ENCODE data around the gene ZBED4.

Gene ZBED4

DNA sequence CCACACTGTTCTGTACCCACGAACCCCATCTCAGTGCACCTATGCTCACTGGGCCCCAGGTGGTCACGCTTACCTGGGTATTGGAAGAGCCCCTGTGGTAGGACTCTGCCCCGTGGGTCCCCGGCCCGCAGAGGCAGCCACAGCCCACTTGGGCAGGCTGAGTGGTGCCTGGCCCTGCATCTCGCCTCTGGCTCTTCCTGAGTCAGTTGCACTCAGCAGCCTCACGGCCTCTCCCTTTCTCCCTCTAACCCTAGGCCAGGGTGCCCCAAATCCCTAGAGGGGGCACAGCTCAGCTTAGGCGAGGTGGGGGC lies 74.5 kb downstream of the ZBED4 start:
- Mint-ChIP-seq H3K27ac (peak overlapping the region; percentile 82), H3K9me3 (no peaks in the 10 kb centered on the region), H3K4me1 (peaks cover 35% of the 10 kb centered on the region), H3K27me3 (no peaks in the 10 kb centered on the region), H3K4me3 (no peak overlapping the region), H3K36me3 (no peaks in the 10 kb centered on the region)
- DNase-seq (ENCODE audit: low spot score in 2 of 2) (no peak), ATAC-seq (ENCODE audit: low read depth) (no peak)

DNA sequence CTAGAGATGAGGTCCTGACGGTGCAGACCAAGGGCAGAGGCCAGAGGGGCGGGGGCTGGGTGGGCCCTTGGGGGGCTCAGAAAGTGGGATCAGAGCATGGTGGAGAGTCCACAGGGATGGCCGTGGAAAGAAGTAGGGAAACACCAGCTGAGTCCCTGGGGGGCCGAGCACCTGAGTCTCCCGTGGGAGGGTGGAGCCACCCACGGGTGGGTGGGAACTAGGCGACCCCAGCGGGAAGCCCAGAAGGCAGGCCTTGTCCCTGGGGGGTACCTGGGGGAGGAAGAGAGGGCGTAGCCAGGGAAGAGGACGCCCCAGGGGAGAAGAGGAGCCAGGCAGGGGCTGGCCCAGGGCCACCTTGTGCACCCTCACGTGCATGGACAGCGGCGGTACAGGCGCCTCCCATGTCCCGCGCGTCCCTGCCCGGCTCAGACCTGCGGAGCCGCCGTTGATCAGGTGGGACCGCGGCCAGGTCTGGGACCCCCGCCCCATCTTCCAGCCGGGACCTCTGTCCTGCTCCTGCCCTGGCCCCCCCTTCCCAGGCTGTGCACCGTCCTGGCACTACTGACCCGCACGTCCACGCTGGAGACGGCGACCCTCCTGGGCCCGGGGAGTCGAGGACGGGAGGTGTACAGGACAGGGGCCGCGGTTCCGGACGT lies 75.0 kb downstream of the ZBED4 start:
- Mint-ChIP-seq H3K27ac (peak overlapping the region; percentile 82), H3K4me1 (peaks cover 39% of the 10 kb centered on the region), H3K36me3 (no peaks in the 10 kb centered on the region), H3K9me3 (no peaks in the 10 kb centered on the region), H3K4me3 (peak overlapping the region; percentile 57), H3K27me3 (no peaks in the 10 kb centered on the region)
- ATAC-seq (ENCODE audit: low read depth), result no peak
- no peak for DNase-seq (ENCODE audit: low spot score in 2 of 2)

- DNase-seq (ENCODE audit: low spot score in 2 of 2), result peak; percentile 93 to 98
- ATAC-seq (ENCODE audit: low read depth), result peak; percentile 47
- Mint-ChIP-seq H3K36me3 (no peaks in the 10 kb centered on the region), H3K27me3 (no peaks in the 10 kb centered on the region), H3K9me3 (no peaks in the 10 kb centered on the region), H3K27ac (peak overlapping the region; percentile 95), H3K4me3 (peak overlapping the region; percentile 47), H3K4me1 (peaks cover 41% of the 10 kb centered on the region)
Measured at GRCh38 chr22:49929211-49929979, 75.8 kb downstream of the ZBED4 start.

DNA sequence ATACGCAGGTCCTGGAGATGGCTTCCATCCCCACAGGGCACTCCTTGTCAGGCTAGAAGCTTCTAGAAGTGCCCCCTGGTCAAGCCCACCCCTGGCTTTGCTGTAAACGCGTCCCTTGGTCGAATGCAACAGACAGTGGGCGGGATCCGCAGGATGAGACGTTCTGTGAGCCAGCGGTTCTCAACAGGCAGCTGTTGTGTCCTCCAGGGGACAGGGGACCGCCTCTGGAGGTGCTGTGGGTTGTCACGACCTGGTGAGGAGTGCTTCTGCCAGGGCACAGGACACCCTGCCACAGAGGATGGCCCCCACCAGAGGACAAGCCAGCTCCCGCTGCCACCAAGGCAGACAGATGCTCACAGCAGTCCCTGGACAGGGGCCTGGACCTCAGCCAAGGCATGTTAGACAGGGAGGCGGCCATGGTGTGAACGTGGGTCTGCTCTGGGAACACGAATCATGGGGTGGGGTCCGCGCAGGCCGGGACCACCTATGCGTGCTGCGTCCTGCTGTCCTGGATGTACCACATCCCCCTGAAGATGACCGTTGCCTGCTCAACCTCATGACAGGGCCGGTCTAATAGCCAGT lies 76.4 kb downstream of the ZBED4 start:
- Mint-ChIP-seq H3K36me3 (no peaks in the 10 kb centered on the region), H3K9me3 (no peaks in the 10 kb centered on the region), H3K27me3 (no peaks in the 10 kb centered on the region), H3K4me1 (peaks cover 40% of the 10 kb centered on the region), H3K4me3 (peak overlapping the region; percentile 27), H3K27ac (peak overlapping the region; percentile 95)
- DNase-seq (ENCODE audit: low spot score in 2 of 2) (peak in 1 of 2 donors; percentile 51), ATAC-seq (ENCODE audit: low read depth) (peak; percentile 1)

DNA sequence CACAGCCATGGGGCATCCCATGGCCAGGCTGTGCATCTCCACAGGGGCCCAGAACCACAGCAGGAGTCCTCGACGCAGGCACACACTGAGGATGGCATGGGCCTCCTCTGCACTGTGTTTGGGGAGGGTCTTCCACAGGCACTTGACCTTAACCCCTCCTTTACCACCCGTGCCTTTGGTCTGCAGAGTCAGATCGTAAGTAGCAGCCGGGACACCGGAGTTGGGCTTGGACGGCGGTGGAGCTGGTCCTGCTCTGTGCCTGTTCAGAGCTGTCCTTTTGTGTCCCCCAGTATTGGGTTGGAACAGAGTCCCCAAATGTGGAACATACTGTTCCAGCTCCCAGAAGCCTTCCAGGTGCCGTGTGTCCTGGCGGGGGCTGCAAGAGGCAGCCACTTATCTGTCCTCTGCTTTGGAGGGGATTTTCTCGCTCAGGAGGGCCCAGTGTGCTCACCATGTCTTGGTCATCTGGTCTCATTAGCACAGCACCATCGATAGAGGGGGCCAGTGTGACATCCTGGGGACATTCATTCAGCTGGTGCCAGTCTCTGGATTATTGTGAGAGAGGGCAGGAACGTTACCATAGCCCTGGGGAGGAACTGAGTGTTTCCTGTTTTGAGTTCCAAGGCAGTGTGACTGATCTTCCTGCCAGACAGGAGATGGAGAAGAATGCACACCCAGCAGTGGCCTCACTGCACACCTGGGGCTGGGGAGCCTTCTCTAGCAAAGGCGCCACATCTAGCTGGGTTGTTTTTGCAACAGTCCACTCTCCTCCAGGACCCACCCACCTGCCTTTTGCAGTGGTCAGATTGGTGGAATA lies 77.2 kb downstream of the ZBED4 start:
- peak overlapping the region; percentile 45 for H3K4me3 Mint-ChIP-seq

GRCh38 chr22:49933236-49934159 lies 79.9 kb downstream of the ZBED4 start:
- ATAC-seq (ENCODE audit: low read depth) (no peak), DNase-seq (ENCODE audit: low spot score in 2 of 2) (no peak)
- Mint-ChIP-seq H3K4me3 (peak overlapping the region; percentile 82), H3K4me1 (peaks cover 29% of the 10 kb centered on the region), H3K9me3 (no peaks in the 10 kb centered on the region), H3K36me3 (no peaks in the 10 kb centered on the region), H3K27me3 (no peaks in the 10 kb centered on the region), H3K27ac (peak overlapping the region; percentile 83)

More for the DNA sequence above, 77.2 kb downstream of the ZBED4 start:
- Mint-ChIP-seq H3K4me1 (peaks cover 33% of the 10 kb centered on the region), H3K27me3 (no peaks in the 10 kb centered on the region), H3K27ac (peak overlapping the region; percentile 95), H3K36me3 (no peaks in the 10 kb centered on the region), H3K9me3 (no peaks in the 10 kb centered on the region)
- DNase-seq (ENCODE audit: low spot score in 2 of 2) (peak; percentile 65 to 75), ATAC-seq (ENCODE audit: low read depth) (peak; percentile 45)

DNA sequence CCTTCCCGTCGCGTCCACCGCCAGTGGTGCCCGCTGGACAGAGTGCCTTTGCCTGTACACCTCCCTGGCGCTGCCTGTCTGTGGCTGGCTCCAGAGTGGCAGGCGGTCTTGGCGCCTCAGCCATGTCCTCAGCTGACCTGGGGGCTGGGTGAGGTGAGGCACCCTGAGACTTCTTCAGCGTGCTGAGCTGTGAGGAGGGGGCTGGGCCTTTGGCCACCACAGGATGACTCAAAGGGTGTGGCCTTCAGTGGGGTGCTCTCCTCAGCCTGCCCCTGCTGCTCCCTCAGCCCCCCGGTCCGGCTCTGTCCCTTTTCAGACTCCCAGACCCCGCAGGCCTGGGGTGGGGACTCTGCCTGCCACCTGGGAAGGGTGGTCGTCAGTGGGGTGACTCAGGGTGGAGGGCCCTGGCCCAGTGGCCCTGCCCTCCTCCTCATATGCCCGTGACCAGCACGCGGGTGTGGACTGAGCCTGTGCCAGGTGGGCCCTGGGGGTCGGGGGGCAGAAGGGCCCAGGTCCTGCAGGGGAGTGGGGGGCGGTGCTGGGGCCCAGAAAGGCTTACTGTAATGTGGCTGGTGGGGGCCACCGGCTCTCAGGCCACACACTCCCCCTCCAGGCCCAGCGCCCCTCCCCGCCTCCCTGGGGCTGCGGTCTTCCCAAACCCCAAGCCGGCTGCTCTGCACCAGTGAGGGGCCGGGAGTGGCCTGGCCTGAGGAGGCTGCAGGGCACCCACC lies 80.7 kb downstream of the ZBED4 start:
- H3K27me3 Mint-ChIP-seq, result no peaks in the 10 kb centered on the region
- no peaks in the 10 kb centered on the region for H3K36me3 Mint-ChIP-seq
- peaks cover 29% of the 10 kb centered on the region for H3K4me1 Mint-ChIP-seq
- DNase-seq (ENCODE audit: low spot score in 2 of 2), result no peak
- no peak for ATAC-seq (ENCODE audit: low read depth)
- peak overlapping the region; percentile 83 for H3K27ac Mint-ChIP-seq
- H3K4me3 Mint-ChIP-seq, result peak overlapping the region; percentile 82
- no peaks in the 10 kb centered on the region for H3K9me3 Mint-ChIP-seq

- Mint-ChIP-seq H3K4me1 (peaks cover 27% of the 10 kb centered on the region), H3K27ac (peak overlapping the region; percentile 83), H3K36me3 (no peaks in the 10 kb centered on the region), H3K9me3 (no peaks in the 10 kb centered on the region), H3K4me3 (peak overlapping the region; percentile 82), H3K27me3 (no peaks in the 10 kb centered on the region)
- peak; percentile 16 for ATAC-seq (ENCODE audit: low read depth)
- DNase-seq (ENCODE audit: low spot score in 2 of 2), result peak; percentile 82 to 86
Measured at GRCh38 chr22:49934891-49935557, 81.4 kb downstream of the ZBED4 start.

- Mint-ChIP-seq H3K36me3 (no peaks in the 10 kb centered on the region), H3K27me3 (no peaks in the 10 kb centered on the region), H3K9me3 (no peaks in the 10 kb centered on the region), H3K27ac (peak overlapping the region; percentile 83), H3K4me3 (peak overlapping the region; percentile 82), H3K4me1 (peaks cover 22% of the 10 kb centered on the region)
- no peak for DNase-seq (ENCODE audit: low spot score in 2 of 2)
- no peak for ATAC-seq (ENCODE audit: low read depth)
Measured at GRCh38 chr22:49935561-49935960, 81.9 kb downstream of the ZBED4 start.

DNA sequence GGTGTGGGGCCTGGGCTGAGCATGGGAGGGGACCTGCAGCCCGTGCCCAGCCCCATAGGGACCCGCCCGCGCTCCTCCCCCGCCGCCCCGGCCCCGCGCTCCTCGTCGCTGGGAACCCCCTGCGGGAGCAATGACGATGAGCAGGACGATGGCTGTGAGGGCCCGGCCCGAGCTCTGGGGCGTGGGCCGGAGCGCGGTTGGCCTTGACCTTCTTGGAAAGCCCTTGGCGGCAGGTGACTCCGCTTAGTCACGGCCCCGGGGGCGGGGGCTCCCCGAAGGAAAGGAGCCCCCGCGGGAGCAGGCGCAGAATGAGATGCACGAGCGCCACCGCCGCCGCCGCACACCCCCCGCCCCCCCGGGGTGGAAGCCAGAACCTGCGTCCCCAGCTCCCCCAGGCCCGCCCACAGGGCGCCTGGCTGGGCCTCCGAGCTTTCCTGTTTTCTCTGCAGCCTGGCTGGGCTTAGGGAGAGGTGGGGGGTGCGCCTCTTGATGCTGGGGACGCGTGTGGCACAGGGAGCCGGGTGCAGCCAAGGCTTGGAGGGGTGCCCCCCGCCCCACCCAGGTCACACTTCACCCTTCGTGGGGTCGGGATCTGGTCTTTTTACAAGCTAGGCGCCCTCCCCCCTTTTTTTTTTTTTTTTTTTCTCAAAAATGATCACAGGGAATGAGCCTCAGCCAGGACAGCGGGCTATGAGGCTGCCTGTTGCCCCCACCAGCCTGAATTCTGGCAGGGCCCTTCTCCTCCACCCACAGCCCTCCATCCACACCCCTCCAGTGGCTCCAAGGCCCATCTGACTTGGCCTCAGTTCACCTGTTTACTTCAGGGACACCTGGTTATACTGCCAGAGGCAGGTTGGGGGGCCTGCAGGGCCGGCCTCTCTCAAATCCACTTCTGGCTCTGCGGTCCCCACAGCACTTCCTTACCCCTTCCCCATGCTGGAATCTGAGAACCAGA lies 82.7 kb downstream of the ZBED4 start:
- Mint-ChIP-seq H3K9me3 (no peaks in the 10 kb centered on the region), H3K27ac (peak overlapping the region; percentile 83), H3K36me3 (peaks cover 3% of the 10 kb centered on the region), H3K27me3 (no peaks in the 10 kb centered on the region), H3K4me3 (peak overlapping the region; percentile 78), H3K4me1 (peaks cover 15% of the 10 kb centered on the region)
- ATAC-seq (ENCODE audit: low read depth), result peak; percentile 76
- DNase-seq (ENCODE audit: low spot score in 2 of 2), result peak; percentile 87 to 95

- peaks cover 3% of the 10 kb centered on the region for H3K36me3 Mint-ChIP-seq
- ATAC-seq (ENCODE audit: low read depth), result no peak
- H3K4me3 Mint-ChIP-seq, result peak overlapping the region; percentile 78
- DNase-seq (ENCODE audit: low spot score in 2 of 2), result no peak
- no peaks in the 10 kb centered on the region for H3K27me3 Mint-ChIP-seq
- H3K27ac Mint-ChIP-seq, result peak overlapping the region; percentile 83
- H3K4me1 Mint-ChIP-seq, result peaks cover 14% of the 10 kb centered on the region
- no peaks in the 10 kb centered on the region for H3K9me3 Mint-ChIP-seq
Measured at GRCh38 chr22:49936973-49937757, 83.5 kb downstream of the ZBED4 start.
